ENCODE measurements around the gene SERINC3.

The SERINC3 gene

GRCh38 chr20:44502968-44503367 lies 18.9 kb downstream of the SERINC3 start:
- no peaks in the 10 kb centered on the region for H3K4me1 ChIP-seq (ENCODE audit: control insufficient read depth, insufficient read depth, low read length)
- H3K27me3 ChIP-seq (ENCODE audit: control insufficient read depth, insufficient read depth, low read length) = no peaks in the 10 kb centered on the region
- no peak overlapping the region for H3K4me3 ChIP-seq (ENCODE audit: low read length)
- H3K9me3 ChIP-seq (ENCODE audit: control insufficient read depth, low read length) = no peaks in the 10 kb centered on the region
- no peak overlapping the region for H3K9ac ChIP-seq (ENCODE audit: low read length)
- H3K36me3 ChIP-seq (ENCODE audit: control insufficient read depth, insufficient read depth, low read length) = peaks cover 14% of the 10 kb centered on the region

GRCh38 chr20:44501448-44501847 lies 20.4 kb downstream of the SERINC3 start:
- no peak overlapping the region for H3K9ac ChIP-seq (ENCODE audit: low read length)
- H3K27me3 ChIP-seq (ENCODE audit: control insufficient read depth, insufficient read depth, low read length) = no peaks in the 10 kb centered on the region
- H3K4me1 ChIP-seq (ENCODE audit: control insufficient read depth, insufficient read depth, low read length) = no peaks in the 10 kb centered on the region
- peaks cover 12% of the 10 kb centered on the region for H3K36me3 ChIP-seq (ENCODE audit: control insufficient read depth, insufficient read depth, low read length)
- no peak overlapping the region for H3K4me3 ChIP-seq (ENCODE audit: low read length)
- H3K9me3 ChIP-seq (ENCODE audit: control insufficient read depth, low read length) = no peaks in the 10 kb centered on the region

GRCh38 chr20:44500221-44500620 lies 21.6 kb downstream of the SERINC3 start:
- Histone ChIP-seq H3K9ac (ENCODE audit: low read length) (no peak overlapping the region), H3K27me3 (ENCODE audit: control insufficient read depth, insufficient read depth, low read length) (no peaks in the 10 kb centered on the region), H3K36me3 (ENCODE audit: control insufficient read depth, insufficient read depth, low read length) (peaks cover 16% of the 10 kb centered on the region), H3K9me3 (ENCODE audit: control insufficient read depth, low read length) (no peaks in the 10 kb centered on the region), H3K4me1 (ENCODE audit: control insufficient read depth, insufficient read depth, low read length) (no peaks in the 10 kb centered on the region), H3K4me3 (ENCODE audit: low read length) (no peak overlapping the region)

GRCh38 chr20:44497761-44498160 lies 24.1 kb downstream of the SERINC3 start:
- no peak overlapping the region for H3K4me3 ChIP-seq (ENCODE audit: low read length)
- H3K9ac ChIP-seq (ENCODE audit: low read length) = no peak overlapping the region
- no peaks in the 10 kb centered on the region for H3K4me1 ChIP-seq (ENCODE audit: control insufficient read depth, insufficient read depth, low read length)
- no peaks in the 10 kb centered on the region for H3K9me3 ChIP-seq (ENCODE audit: control insufficient read depth, low read length)
- H3K36me3 ChIP-seq (ENCODE audit: control insufficient read depth, insufficient read depth, low read length) = peaks cover 25% of the 10 kb centered on the region
- H3K27me3 ChIP-seq (ENCODE audit: control insufficient read depth, insufficient read depth, low read length) = no peaks in the 10 kb centered on the region

- no peaks in the 10 kb centered on the region for H3K27me3 ChIP-seq (ENCODE audit: control insufficient read depth, insufficient read depth, low read length)
- no peaks in the 10 kb centered on the region for H3K9me3 ChIP-seq (ENCODE audit: control insufficient read depth, low read length)
- no peak overlapping the region for H3K4me3 ChIP-seq (ENCODE audit: low read length)
- peaks cover 25% of the 10 kb centered on the region for H3K36me3 ChIP-seq (ENCODE audit: control insufficient read depth, insufficient read depth, low read length)
- H3K4me1 ChIP-seq (ENCODE audit: control insufficient read depth, insufficient read depth, low read length) = no peaks in the 10 kb centered on the region
- no peak overlapping the region for H3K9ac ChIP-seq (ENCODE audit: low read length)
These were observed 24.9 kb downstream of the SERINC3 start for GRCh38 chr20:44496976-44497375.

- H3K4me3 ChIP-seq (ENCODE audit: low read length) = no peak overlapping the region
- peaks cover 20% of the 10 kb centered on the region for H3K36me3 ChIP-seq (ENCODE audit: control insufficient read depth, insufficient read depth, low read length)
- no peaks in the 10 kb centered on the region for H3K27me3 ChIP-seq (ENCODE audit: control insufficient read depth, insufficient read depth, low read length)
- H3K9ac ChIP-seq (ENCODE audit: low read length) = no peak overlapping the region
- no peaks in the 10 kb centered on the region for H3K4me1 ChIP-seq (ENCODE audit: control insufficient read depth, insufficient read depth, low read length)
- H3K9me3 ChIP-seq (ENCODE audit: control insufficient read depth, low read length) = no peaks in the 10 kb centered on the region
These were observed 25.9 kb downstream of the SERINC3 start for GRCh38 chr20:44495802-44496481.

- no peaks in the 10 kb centered on the region for H3K4me1 ChIP-seq (ENCODE audit: control insufficient read depth, insufficient read depth, low read length)
- peaks cover 13% of the 10 kb centered on the region for H3K36me3 ChIP-seq (ENCODE audit: control insufficient read depth, insufficient read depth, low read length)
- no peak overlapping the region for H3K9ac ChIP-seq (ENCODE audit: low read length)
- no peak overlapping the region for H3K4me3 ChIP-seq (ENCODE audit: low read length)
- no peaks in the 10 kb centered on the region for H3K27me3 ChIP-seq (ENCODE audit: control insufficient read depth, insufficient read depth, low read length)
- H3K9me3 ChIP-seq (ENCODE audit: control insufficient read depth, low read length) = no peaks in the 10 kb centered on the region
These were observed 26.6 kb downstream of the SERINC3 start for GRCh38 chr20:44495257-44495656.

GRCh38 chr20:44494681-44495080 lies 27.2 kb downstream of the SERINC3 start:
- Histone ChIP-seq H3K27me3 (ENCODE audit: control insufficient read depth, insufficient read depth, low read length) (no peaks in the 10 kb centered on the region), H3K4me1 (ENCODE audit: control insufficient read depth, insufficient read depth, low read length) (no peaks in the 10 kb centered on the region), H3K9me3 (ENCODE audit: control insufficient read depth, low read length) (no peaks in the 10 kb centered on the region), H3K9ac (ENCODE audit: low read length) (no peak overlapping the region), H3K36me3 (ENCODE audit: control insufficient read depth, insufficient read depth, low read length) (peaks cover 13% of the 10 kb centered on the region), H3K4me3 (ENCODE audit: low read length) (no peak overlapping the region)

GRCh38 chr20:44494266-44494665 lies 27.6 kb downstream of the SERINC3 start:
- no peaks in the 10 kb centered on the region for H3K4me1 ChIP-seq (ENCODE audit: control insufficient read depth, insufficient read depth, low read length)
- H3K27me3 ChIP-seq (ENCODE audit: control insufficient read depth, insufficient read depth, low read length) = no peaks in the 10 kb centered on the region
- no peaks in the 10 kb centered on the region for H3K9me3 ChIP-seq (ENCODE audit: control insufficient read depth, low read length)
- no peak overlapping the region for H3K4me3 ChIP-seq (ENCODE audit: low read length)
- peaks cover 13% of the 10 kb centered on the region for H3K36me3 ChIP-seq (ENCODE audit: control insufficient read depth, insufficient read depth, low read length)
- no peak overlapping the region for H3K9ac ChIP-seq (ENCODE audit: low read length)

- peaks cover 13% of the 10 kb centered on the region for H3K36me3 ChIP-seq (ENCODE audit: control insufficient read depth, insufficient read depth, low read length)
These were observed 30.1 kb downstream of the SERINC3 start for GRCh38 chr20:44491635-44492395.

GRCh38 chr20:44489931-44490330 lies 31.9 kb downstream of the SERINC3 start:
- Histone ChIP-seq H3K9ac (ENCODE audit: low read length) (no peak overlapping the region), H3K27me3 (ENCODE audit: control insufficient read depth, insufficient read depth, low read length) (no peaks in the 10 kb centered on the region), H3K9me3 (ENCODE audit: control insufficient read depth, low read length) (no peaks in the 10 kb centered on the region), H3K36me3 (ENCODE audit: control insufficient read depth, insufficient read depth, low read length) (peaks cover 9% of the 10 kb centered on the region), H3K4me1 (ENCODE audit: control insufficient read depth, insufficient read depth, low read length) (no peaks in the 10 kb centered on the region), H3K4me3 (ENCODE audit: low read length) (no peak overlapping the region)

More at GRCh38 chr20:44491635-44492395, 30.1 kb downstream of the SERINC3 start:
- no peaks in the 10 kb centered on the region for H3K9me3 ChIP-seq (ENCODE audit: control insufficient read depth, low read length)
- no peak overlapping the region for H3K4me3 ChIP-seq (ENCODE audit: low read length)
- H3K9ac ChIP-seq (ENCODE audit: low read length) = no peak overlapping the region
- H3K4me1 ChIP-seq (ENCODE audit: control insufficient read depth, insufficient read depth, low read length) = no peaks in the 10 kb centered on the region
- no peaks in the 10 kb centered on the region for H3K27me3 ChIP-seq (ENCODE audit: control insufficient read depth, insufficient read depth, low read length)

- H3K9me3 ChIP-seq (ENCODE audit: control insufficient read depth, low read length) = no peaks in the 10 kb centered on the region
- no peak overlapping the region for H3K9ac ChIP-seq (ENCODE audit: low read length)
- no peaks in the 10 kb centered on the region for H3K27me3 ChIP-seq (ENCODE audit: control insufficient read depth, insufficient read depth, low read length)
- H3K4me3 ChIP-seq (ENCODE audit: low read length) = no peak overlapping the region
- peaks cover 2% of the 10 kb centered on the region for H3K36me3 ChIP-seq (ENCODE audit: control insufficient read depth, insufficient read depth, low read length)
- no peaks in the 10 kb centered on the region for H3K4me1 ChIP-seq (ENCODE audit: control insufficient read depth, insufficient read depth, low read length)
These were observed 32.6 kb downstream of the SERINC3 start for GRCh38 chr20:44489223-44489622.

Data from mucosa of stomach (tissue), 1 donor.